GM12878 (cell line): Measurements from ENCODE around the gene AKR1C1. TPM values are rescaled to one million over a fixed set of nuclear protein-coding genes. Genes with fewer than 3 reads are reported as not detected.

Experiments used
- ATAC-seq: fragments of 200-7000 bp; cut with Tn5 transposase; 3 replicates; pipeline ENCODE4 v1.9.1; 2020; ENCODE audit warnings: mild to moderate bottlenecking, moderate library complexity
- BruUV-seq: library from RNA; stranded (reverse); fragments of 400-500 nt; replicated peaks from 2 replicates; lab custom pipeline; 2021; lab: Mats Ljungman, UMichigan
- CTCF ChIA-PET: fragments of 300-600 bp; sonication (Branson Sonifier 250); formaldehyde crosslinking; extraction: SDS; loops from one replicate; lab custom pipeline; 2021; ENCODE audit warnings: inconsistent platforms; lab: Yijun Ruan, JAX
- POLR2A ChIA-PET: fragments of 350-600 bp; formaldehyde crosslinking; extraction: SDS; loops from one replicate; lab custom pipeline; 2021; ENCODE audit warnings: inconsistent platforms; lab: Charles Lee
- RAD21 ChIA-PET: fragments of 300-600 bp; sonication (Branson Sonifier 250); formaldehyde crosslinking; loops from one replicate; lab custom pipeline; 2023; ENCODE audit warnings: antibody characterized with exemption; ENCODE audit not compliant: unreplicated experiment; lab: Charles Lee
- SMC1A ChIA-PET: fragments of 300-600 bp; sonication (Branson Sonifier 250); formaldehyde crosslinking; loops from one replicate; lab custom pipeline; 2023; ENCODE audit not compliant: unreplicated experiment, uncharacterized antibody; lab: Charles Lee
- DNase-seq: peaks from one replicate; pipeline ENCODE4 v3.0.0-alpha.2; 2011; ENCODE audit warnings: low read depth, low spot score
- FAIRE-seq: peaks from 3 replicates; lab custom pipeline; 2011; peaks lifted over from hg19 to GRCh38; lab: Jason Lieb, UNC
- H2AFZ ChIP-seq: 2 replicates; pipeline ENCODE4 v1.6.0; 2011; ENCODE audit warnings: low read depth, low read length, control low read depth; ENCODE audit not compliant: control insufficient read depth
- H3K27ac ChIP-seq: 2 replicates; pipeline ENCODE4 v1.5.1; 2011; ENCODE audit warnings: control low read depth; ENCODE audit not compliant: control insufficient read depth, insufficient read depth
- H3K27me3 ChIP-seq, 2 experiments: replicated peaks in 1 of 2; 2 replicates each; pipeline versions ENCODE4 v1.6.0 to v1.6.1; 2011; ENCODE audit warnings: low read length in 1 of 2; ENCODE audit not compliant: control insufficient read depth in 2 of 2, insufficient read depth in 2 of 2
- H3K36me3 ChIP-seq, 2 experiments: 2 replicates each; pipeline ENCODE4 v1.5.1; 2011; ENCODE audit warnings: low read length in 1 of 2; ENCODE audit not compliant: control insufficient read depth in 2 of 2, insufficient read depth in 2 of 2
- H3K4me1 ChIP-seq: 2 replicates; pipeline ENCODE4 v1.6.1; 2011; ENCODE audit warnings: mild to moderate bottlenecking, low read length, moderate library complexity, mixed read lengths; ENCODE audit not compliant: control insufficient read depth, insufficient read depth
- H3K4me2 ChIP-seq: 2 replicates; pipeline ENCODE4 v1.6.0; 2011; ENCODE audit warnings: control low read depth; ENCODE audit not compliant: control insufficient read depth, insufficient read depth
- H3K4me3 ChIP-seq: fragments of 200-600 bp; sonication (generic); 2 replicates; pipeline ENCODE4 v1.5.1; 2016
- H3K79me2 ChIP-seq: 2 replicates; pipeline ENCODE4 v1.6.0; 2011; ENCODE audit warnings: low read length; ENCODE audit not compliant: control insufficient read depth, insufficient read depth
- H3K9ac ChIP-seq: 2 replicates; pipeline ENCODE4 v1.8.0; 2011; ENCODE audit warnings: low read length, control low read depth, mixed read lengths; ENCODE audit not compliant: control insufficient read depth, insufficient read depth
- H3K9me3 ChIP-seq: replicated peaks from 3 replicates; pipeline ENCODE4 v1.5.1; 2011; ENCODE audit warnings: mild to moderate bottlenecking, low read length; ENCODE audit not compliant: control insufficient read depth, insufficient read depth
- H4K20me1 ChIP-seq: 2 replicates; pipeline ENCODE4 v1.6.0; 2011; ENCODE audit not compliant: control insufficient read depth, insufficient read depth
- BACH1 ChIP-seq: fragments of 450-650 bp; IDR thresholded peaks from 2 replicates; pipeline ENCODE4 v1.6.1; 2017; ENCODE audit warnings: mild to moderate bottlenecking, borderline replicate concordance
- ESRRA ChIP-seq: IDR thresholded peaks from 2 replicates; pipeline ENCODE4 v1.6.1; 2012; ENCODE audit warnings: mild to moderate bottlenecking, low read length, improper control_type of control experiment
- HCFC1 ChIP-seq: fragments of 150-350 bp; IDR thresholded peaks from 2 replicates; pipeline ENCODE4 v1.6.1; 2014; ENCODE audit warnings: low read length
- IKZF2 ChIP-seq, 2 experiments: fragments of 450-650 bp; IDR thresholded peaks; 2 replicates each; pipeline ENCODE4 v1.6.1; 2017; ENCODE audit warnings: mild to moderate bottlenecking in 2 of 2, moderate library complexity in 2 of 2
- KDM1A ChIP-seq: fragments of 200-600 bp; sonication (generic); IDR thresholded peaks from 2 replicates; pipeline ENCODE4 v1.6.1; 2016; ENCODE audit warnings: borderline replicate concordance
- MTA2 ChIP-seq: fragments of 450-650 bp; IDR thresholded peaks from 2 replicates; pipeline ENCODE4 v1.6.1; 2016; ENCODE audit warnings: low read depth, mild to moderate bottlenecking, moderate library complexity
- RAD51 ChIP-seq: fragments of 450-650 bp; IDR thresholded peaks from 2 replicates; pipeline ENCODE4 v1.6.1; 2016; ENCODE audit warnings: moderate library complexity, mild to moderate bottlenecking, inconsistent platforms
- RELB ChIP-seq: fragments of 450-650 bp; IDR thresholded peaks from 2 replicates; pipeline ENCODE4 v1.6.1; 2017; ENCODE audit warnings: low read depth, mild to moderate bottlenecking, moderate library complexity
- SKIL ChIP-seq: fragments of 450-650 bp; IDR thresholded peaks from 2 replicates; pipeline ENCODE4 v1.6.1; 2017; ENCODE audit warnings: mild to moderate bottlenecking, low read depth, inconsistent platforms; ENCODE audit not compliant: poor library complexity, severe bottlenecking
- STAT3 ChIP-seq: IDR thresholded peaks from 2 replicates; pipeline ENCODE4 v1.6.1; 2011; ENCODE audit warnings: low read depth, low read length, improper control_type of control experiment
- TBL1XR1 ChIP-seq: IDR thresholded peaks from 2 replicates; pipeline ENCODE4 v1.6.1; 2012; ENCODE audit warnings: low read depth, low read length, improper control_type of control experiment
- TCF7 ChIP-seq: IDR thresholded peaks from 2 replicates; pipeline ENCODE4 v1.6.1; 2014; ENCODE audit warnings: antibody characterized with exemption, borderline replicate concordance
- ZBTB4 ChIP-seq: fragments of 450-650 bp; formaldehyde crosslinking; IDR thresholded peaks from 2 replicates; pipeline ENCODE4 v1.4.0; 2022; ENCODE audit warnings: mild to moderate bottlenecking, moderate library complexity
- WGBS: methylation state at CpG from one replicate; pipeline ENCODE4 v1.1.6; 2016; ENCODE audit warnings: low lambda C conversion rate; ENCODE audit not compliant: insufficient replicate concordance, insufficient coverage; ENCODE audit errors: missing lambda C conversion rate; 5-methylcytosine and 5-hydroxymethylcytosine counted together
- in situ Hi-C: fragments of 300-500 bp; cut with MboI; formaldehyde crosslinking; loops from 9 replicates; pipeline ENCODE4 v1.14.3; 2018; ENCODE audit warnings: mixed read lengths
- intact Hi-C: fragments of 100-400 bp; cut with micrococcal nuclease; formaldehyde crosslinking; loops from one replicate; pipeline ENCODE4 v1.14.2; 2022; ENCODE audit not compliant: unreplicated experiment
- polyA plus RNA-seq, 11 experiments: library from polyadenylated mRNA; depleted of rRNA in 4 of 11; unstranded in 6 of 11; stranded (reverse) in 5 of 11; fragments of >200 nt; fragmentation: Nextera tagmentation in 4 of 11; fragmentation: Illumina TruSeq in 1 of 11; extraction: Ambion mirVana in 4 of 11; extraction: Trizol in 1 of 11; gene quantifications; 1 replicate in 1 of 11; 2 replicates in 10 of 11; pipeline versions ENCODE4 v1.2.1 to v1.2.3, GENCODE V29; 2011 to 2016; ENCODE audit warnings: inconsistent platforms in 2 of 11, missing spikeins in 2 of 11, low read depth in 1 of 11
- total RNA-seq, 4 experiments: library from RNA; depleted of rRNA in 3 of 4; stranded (reverse); fragments of >200 nt in 3 of 4; fragmentation: Illumina TruSeq in 1 of 4; extraction: Trizol in 1 of 4; gene quantifications; 2 replicates each; pipeline versions ENCODE4 v1.2.1 to v1.2.3, GENCODE V29; 2013 to 2021

Gene AKR1C1
- total and polyA plus RNA-seq, 10 of the 15 experiments (the other 5 are each of a cell fraction or from before 2014, with no cell fraction given) = 0.05 to 1.2 (median 0.35) TPM; not detected in 6

GRCh38 chr10:4931587-4931986, 31.6 kb upstream of the AKR1C1 start (continued):
- TF ChIP-seq KDM1A (no peak), STAT3 (no peak), BACH1 (no peak)
- TF ChIP-seq, all 136 proteins: peak for 0

GRCh38 chr10:4934391-4934987, 28.7 kb upstream of the AKR1C1 start:
- in situ Hi-C loops (no loop called here), intact Hi-C loops (no loop called here)
- POLR2A ChIA-PET = no interaction called here
- Histone ChIP-seq H2AFZ (no peak overlapping the region), H3K27me3 (0 out of 4 replicates have a peak, but pooled peaks cover 0 to 3% of the 10 kb centered on the region in 2 experiments), H3K27ac (no peak overlapping the region), H3K9me3 (no peaks in the 10 kb centered on the region), H3K4me3 (no peak overlapping the region), H3K4me2 (no peak overlapping the region), H4K20me1 (no peaks in the 10 kb centered on the region), H3K79me2 (no peaks in the 10 kb centered on the region)
- WGBS = 4% methylated on average over 7 of the region's 7 CpGs
- no TSS peak for BruUV-seq
- FAIRE-seq (no peak), ATAC-seq (no peak), DNase-seq (no peak)
- RAD21 ChIA-PET = no interaction called here
- CTCF ChIA-PET = no interaction called here
- TF ChIP-seq HCFC1 = no peak
- no peak for TF ChIP-seq TCF7
- TF ChIP-seq RELB = no peak
- TF ChIP-seq ESRRA = no peak
- TF ChIP-seq MTA2 = no peak
- no peak for TF ChIP-seq ZBTB4
- TF ChIP-seq SKIL = no peak
- no peak for TF ChIP-seq RAD51
- no peak for TF ChIP-seq IKZF2 (IDR thresholded peaks at IDR 0.05)
- TF ChIP-seq TBL1XR1 = no peak
- TF ChIP-seq, all 136 proteins: peak for 0
- no peak overlapping the region for H3K9ac ChIP-seq
- H3K36me3 ChIP-seq = no peaks in the 10 kb centered on the region
- no peaks in the 10 kb centered on the region for H3K4me1 ChIP-seq
- SMC1A ChIA-PET = no interaction called here
